NCI-H1048 (cell line): Measurements from ENCODE around the gene OR8B2.
"Not testable (repeated sequence)": the region's sequence is repeated elsewhere in the genome, so short reads cannot be mapped to it uniquely, and the experiment has no call there.

Experiments used
- DNase-seq: peaks from one replicate; lab custom pipeline; 2025; lab: John Stamatoyannopoulos, UW

Gene OR8B2, protein sequence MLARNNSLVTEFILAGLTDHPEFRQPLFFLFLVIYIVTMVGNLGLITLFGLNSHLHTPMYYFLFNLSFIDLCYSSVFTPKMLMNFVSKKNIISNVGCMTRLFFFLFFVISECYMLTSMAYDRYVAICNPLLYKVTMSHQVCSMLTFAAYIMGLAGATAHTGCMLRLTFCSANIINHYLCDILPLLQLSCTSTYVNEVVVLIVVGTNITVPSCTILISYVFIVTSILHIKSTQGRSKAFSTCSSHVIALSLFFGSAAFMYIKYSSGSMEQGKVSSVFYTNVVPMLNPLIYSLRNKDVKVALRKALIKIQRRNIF

DNA sequence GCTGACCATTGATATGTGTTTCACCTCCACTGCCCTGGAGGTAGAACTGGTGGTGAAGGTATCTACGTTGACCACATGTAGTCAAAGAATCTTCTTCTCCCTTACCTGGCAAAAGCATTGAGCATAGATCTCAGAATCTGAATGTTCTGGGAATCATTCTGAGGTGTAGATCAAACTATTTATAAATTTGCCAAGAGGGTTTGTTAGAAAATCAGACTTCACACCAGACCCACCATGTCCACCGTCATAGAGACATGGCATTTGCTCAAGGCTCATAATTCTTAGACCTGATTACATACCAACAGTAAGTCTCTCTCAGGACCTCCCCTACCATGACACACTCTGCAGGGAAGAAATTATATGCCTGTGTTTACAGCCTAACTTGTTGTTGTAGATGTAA lies at the start of gene OR8B2:
OR8B2 (minus strand) TSS at position 101 of the 400 bp plus-strand sequence. CDS start 1,156 bp downstream, outside the sequence.
- DNase-seq = no peak

DNA sequence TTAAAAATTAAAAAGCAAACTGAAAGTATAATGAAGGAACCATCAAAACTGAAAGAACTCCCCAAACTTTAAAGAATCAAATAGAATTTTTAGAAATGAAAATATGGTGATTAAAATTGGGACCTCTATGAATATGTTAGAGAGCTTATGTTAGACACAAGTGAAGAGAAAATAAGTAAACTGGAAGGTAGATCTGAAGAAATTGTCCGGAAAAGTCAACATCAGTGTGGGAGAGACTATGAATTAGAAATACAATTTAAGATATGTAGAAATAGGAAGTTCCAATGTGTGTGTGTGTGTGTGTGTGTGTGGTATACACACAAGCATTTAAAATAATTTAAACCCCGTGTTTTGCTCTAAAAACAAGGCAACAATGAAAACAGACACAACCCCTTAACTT lies 45.3 kb upstream of the OR8B2 start:
- DNase-seq = no peak

DNA sequence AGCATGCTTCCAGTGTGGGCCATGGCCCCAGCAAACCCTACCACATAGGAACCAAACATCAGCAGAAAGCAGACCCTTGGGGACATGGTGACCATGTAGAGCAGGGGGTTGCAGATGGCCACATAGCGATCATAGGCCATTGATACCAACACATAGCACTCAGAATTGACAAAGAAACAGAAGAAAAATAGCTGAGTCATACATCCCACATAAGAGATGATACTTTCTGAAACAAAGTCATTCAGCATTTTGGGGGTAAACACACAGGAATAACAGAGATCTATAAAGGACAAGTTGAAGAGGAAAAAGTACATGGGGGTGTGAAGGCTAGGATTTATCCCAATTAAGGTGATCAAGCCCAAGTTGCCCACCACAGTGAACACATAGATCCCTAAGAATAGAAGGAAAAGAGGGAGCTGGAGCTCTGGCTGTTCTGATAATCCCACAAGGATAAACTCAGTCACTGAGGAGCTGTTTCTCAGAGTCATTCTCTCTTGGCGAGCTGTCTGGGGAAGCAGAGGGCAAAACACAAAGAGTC lies 40.2 kb upstream of the OR8B2 start, which contains the start of gene OR8B4:
OR8B4 (minus strand) TSS at position 488 of the 538 bp plus-strand sequence; CDS start at position 488, 0 bp downstream.
- no peak for DNase-seq

DNA sequence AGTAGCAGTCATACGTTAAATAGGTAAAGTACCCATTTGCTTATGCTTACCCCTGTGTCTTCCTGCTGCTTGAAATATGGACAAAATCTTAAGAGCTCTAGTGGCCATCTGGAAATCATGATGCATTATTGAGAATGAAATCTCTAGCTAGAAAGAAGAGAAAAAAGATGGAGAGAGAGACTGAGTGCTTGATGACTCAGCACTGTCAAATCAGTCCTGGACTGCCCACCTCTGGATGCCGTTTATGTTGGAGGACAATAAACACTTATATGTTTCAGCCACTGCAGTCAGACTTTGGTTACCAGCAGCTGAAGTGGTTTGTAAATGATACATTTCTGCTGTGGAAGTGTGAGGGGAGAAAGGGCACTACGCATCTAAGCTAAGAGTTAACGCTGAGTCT lies 36.7 kb upstream of the OR8B2 start:
- DNase-seq = no peak

DNA sequence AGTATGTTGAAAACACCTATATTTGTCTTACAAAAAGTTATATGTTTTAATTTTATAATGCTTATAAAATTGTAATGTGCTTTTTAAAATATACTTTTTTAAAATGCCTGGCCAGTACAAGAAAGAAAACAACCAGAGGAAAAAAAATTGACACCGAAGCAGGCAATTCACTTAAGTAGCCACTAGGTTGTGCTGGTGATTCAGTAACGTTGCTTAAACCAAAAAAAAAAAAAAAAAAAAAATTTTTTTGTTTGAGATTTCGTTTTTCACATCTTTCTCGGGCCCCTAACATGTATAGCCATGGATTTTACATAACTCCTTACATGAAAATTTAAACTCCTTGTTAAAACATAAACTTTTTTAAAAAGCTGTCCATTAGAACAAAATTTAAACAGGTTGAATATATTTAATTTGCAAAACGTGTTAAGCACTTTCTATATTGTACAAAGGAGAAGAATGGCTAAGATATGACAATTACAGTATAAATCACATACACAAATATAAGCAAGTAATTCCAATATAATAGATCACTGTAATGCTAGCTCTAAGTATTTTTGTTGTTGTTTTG lies 31.1 kb upstream of the OR8B2 start:
- DNase-seq = no peak

DNA sequence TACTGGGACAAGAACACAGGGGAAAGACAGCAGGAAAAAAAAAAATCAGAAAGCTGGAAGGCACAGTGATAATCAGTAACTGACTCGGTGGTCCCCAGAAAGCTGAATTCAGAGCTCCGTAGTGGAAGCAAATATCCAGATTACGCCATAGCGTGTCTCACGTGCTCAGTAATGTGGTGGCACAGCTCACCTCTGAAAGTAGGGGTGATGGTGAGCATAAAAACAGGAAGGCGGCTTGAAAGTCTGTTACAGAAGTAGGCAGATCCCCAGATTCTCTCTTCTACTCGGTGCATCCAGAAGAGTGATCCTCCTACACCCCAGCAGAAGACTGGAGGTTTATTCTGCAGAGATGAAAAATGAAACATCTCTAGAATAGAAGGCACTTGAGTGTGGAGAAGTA lies 25.6 kb upstream of the OR8B2 start:
- no peak for DNase-seq

DNA sequence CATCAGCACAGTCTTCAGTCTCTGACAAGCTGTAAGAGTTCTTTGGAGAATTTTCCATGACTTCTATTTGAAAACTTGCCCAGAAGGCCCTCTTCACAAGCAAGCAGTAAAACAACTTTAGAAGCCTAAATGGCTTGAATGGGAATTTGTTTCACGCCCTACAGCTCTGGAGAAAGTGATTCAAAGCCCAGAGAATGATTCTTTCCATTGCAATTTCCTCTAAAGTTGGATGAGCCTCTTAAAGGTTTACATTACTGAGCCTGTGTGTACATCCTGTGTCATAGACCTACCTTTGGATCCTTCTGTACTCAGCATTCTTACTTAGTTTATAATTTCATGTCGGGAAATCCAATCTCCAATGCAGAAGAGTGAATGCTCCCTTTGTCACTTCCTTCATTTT lies 21.3 kb upstream of the OR8B2 start:
- no peak for DNase-seq

DNA sequence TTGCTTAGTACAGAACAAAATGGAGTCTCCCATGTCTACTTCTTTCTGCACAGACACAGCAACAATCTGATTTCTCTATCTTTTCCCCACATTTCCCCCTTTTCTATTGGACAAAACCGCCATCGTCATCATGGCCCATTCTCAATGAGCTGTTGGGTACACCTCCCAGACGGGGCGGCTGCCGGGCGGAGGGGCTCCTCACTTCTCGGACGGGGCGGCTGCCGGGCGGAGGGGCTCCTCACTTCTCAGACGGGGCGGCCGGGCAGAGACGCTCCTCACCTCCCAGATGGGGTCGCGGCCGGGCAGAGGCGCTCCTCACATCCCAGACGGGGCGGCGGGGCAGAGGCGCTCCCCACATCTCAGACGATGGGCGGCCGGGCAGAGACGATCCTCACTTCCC lies 18.9 kb upstream of the OR8B2 start:
- not testable (repeated sequence) for DNase-seq

DNA sequence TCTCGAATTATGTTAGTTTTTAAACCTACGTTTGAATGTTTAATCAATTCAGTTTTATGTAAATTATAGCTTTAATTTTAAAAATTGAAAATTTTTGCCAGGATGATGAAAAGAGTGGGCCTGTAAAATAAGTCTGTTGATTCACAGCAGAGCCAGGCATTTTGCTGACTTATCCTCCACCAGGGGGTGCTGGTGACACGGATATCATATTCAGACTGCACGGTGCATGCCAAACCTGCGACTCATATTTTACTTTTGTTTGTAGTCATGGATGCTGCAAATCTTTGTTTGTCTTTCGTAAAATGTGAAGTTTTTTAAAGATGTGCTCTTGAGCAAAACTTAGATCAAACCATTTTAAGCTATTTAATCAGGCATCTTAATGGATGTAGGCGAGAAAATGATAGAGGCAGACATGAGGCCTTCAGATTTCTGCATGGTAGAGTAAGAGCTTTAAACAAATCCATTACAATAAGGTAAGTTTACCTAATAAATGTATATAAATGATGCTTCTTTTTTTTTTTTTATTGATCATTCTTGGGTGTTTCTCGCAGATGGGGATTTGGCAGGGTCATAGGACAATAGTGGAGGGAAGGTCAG lies 18.1 kb upstream of the OR8B2 start:
- no peak for DNase-seq

DNA sequence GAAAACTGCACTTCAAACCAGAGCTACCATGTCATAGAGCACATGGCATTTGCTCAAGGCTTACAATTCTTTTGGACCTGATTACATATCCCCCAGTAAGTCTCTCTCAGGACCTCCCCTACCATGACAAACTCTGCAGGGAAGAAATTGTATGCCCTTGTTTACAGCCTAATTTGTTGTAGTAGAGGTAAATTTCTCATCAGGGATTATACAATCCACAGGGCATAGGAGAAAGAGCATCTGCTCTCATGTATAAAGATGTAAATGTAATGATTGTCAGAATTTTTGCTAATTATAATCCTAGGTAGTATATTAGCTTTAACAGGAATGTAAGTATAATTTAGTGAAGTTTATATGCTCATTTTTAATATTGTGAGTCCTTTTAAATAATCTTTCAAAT lies 14.6 kb upstream of the OR8B2 start, which contains the start of gene OR8B3:
OR8B3 (minus strand) TSS at position 101 of the 400 bp plus-strand sequence. CDS start 1,673 bp downstream, outside the sequence.
- DNase-seq = no peak

DNA sequence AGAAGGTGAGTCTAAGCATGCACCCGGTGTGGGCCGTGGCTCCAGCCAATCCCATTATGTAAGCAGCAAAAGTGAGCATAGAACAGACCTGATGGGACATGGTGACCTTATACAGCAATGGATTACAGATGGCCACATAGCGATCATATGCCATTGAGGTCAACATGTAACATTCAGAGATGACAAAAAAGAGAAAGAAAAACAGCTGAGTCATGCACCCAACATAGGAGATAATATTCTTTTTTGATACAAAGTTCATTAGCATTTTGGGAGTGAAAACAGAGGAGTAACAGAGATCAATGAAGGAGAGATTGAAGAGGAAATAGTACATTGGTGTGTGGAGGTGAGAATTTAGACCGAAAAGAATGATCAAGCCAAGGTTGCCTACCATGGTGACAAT lies 12.5 kb upstream of the OR8B2 start:
- DNase-seq = not testable (repeated sequence)

DNA sequence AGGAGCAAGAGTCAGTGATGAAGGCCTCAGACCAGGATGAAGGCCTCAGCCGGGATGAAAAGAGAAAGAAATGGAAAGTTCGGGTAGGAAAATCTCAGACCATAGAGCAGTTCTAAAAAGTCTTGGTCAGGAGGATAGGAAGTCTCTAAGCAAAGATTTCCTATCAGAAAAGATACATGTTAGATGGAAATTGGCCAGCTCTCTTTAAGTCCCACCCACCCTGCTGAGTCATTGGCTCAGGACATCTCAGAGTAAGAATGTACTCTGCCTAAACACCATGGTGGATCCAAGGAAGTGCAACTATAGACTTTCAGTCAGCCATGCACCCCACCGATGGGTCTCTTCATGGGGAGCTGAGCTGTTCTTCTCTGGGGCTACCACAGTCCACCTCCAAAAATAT lies 10.1 kb upstream of the OR8B2 start:
- DNase-seq = no peak

DNA sequence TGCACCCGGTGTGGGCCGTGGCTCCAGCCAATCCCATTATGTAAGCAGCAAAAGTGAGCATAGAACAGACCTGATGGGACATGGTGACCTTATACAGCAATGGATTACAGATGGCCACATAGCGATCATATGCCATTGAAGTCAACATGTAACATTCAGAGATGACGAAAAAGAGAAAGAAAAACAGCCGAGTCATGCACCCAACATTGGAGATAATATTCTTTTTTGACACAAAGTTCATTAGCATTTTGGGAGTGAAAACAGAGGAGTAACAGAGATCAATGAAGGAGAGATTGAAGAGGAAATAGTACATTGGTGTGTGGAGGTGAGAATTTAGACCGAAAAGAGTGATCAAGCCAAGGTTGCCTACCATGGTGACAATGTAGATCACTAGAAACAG lies 1.4 kb downstream of the OR8B2 start:
- DNase-seq = not testable (repeated sequence)

DNA sequence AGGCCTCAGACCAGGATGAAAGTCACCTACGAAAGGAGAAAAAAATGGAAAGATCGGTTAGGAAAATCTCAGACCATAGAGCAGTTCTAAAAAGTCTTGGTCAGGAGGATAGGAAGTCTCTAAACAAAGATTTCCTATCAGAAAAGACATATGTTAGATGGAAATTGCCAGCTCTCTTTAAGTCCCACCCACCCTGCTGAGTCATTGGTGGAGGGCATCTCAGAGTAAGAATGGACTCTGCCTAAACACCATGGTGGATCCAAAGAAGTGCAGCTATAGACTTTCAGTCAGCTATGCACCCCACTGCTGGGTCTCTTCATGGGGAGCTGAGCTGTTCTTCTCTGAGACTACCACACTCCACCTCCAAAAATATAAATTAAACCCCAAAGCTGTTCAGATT lies 3.7 kb downstream of the OR8B2 start:
- no peak for DNase-seq

DNA sequence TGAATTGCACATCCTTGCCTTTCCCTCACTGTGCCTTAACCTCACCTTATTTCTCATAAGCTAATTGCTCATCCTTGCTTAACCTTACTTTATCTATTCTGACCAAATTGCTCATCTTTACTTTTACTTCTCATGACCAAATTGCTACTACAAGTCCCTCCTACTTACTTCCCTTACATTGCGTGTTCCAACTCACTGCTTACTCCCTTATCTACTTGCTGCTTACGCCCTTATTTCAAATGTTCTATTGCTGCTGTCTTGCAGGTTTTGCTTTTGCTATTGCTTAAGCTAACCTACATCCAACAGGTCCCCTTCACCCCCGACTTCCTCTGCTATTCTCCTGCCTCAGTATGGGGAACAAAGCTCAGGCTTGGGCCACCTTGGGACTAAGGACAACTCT lies 8.0 kb downstream of the OR8B2 start:
- no peak for DNase-seq

DNA sequence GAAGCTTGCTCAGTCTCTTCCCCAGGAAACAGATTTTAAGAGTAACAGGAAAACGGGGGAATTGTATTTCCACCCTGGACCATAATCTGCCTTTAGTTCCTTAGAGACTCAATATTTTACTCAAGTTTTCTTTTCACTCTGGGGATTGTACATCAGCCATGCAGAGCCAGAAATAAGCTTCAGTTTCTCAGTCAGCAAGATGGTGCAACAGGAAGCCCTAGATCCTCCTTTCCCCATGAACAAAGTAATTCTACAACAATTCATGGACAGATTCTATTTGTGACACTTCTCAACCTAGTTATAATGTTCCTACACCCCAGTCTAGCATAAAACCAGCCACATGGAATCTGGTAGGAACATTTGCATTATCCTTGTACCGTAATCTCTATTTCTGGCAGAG lies 24.7 kb downstream of the OR8B2 start:
- no peak for DNase-seq

DNA sequence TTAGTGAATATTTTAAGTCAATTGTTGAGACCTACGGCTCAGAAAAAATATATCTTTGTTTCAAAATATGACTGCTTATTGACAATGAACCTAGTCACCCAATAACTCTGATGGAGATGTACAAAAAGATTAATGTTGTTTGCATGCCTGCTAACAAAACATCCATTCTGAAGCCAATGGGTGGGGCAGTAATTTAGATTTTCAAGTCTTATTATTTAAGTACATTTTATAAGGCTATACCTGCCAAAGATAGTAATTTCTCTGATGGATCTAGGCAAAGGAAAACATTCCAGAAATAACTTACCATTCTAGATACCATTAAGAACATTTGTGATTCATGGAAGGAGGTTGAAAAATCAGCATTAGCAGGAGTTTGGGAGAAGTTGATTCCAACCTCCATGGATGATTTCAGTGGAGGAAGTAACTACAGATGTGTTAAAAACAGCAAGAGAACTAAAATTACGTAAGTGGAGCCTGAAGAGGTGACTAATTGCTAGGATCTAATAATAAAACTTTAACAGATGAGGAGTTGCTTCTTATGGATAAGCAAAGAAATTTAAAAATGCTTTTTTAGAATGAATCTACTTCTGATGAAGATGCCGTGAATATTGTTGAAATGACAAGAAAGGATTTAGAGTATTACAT lies 37.9 kb downstream of the OR8B2 start:
- DNase-seq = no peak

DNA sequence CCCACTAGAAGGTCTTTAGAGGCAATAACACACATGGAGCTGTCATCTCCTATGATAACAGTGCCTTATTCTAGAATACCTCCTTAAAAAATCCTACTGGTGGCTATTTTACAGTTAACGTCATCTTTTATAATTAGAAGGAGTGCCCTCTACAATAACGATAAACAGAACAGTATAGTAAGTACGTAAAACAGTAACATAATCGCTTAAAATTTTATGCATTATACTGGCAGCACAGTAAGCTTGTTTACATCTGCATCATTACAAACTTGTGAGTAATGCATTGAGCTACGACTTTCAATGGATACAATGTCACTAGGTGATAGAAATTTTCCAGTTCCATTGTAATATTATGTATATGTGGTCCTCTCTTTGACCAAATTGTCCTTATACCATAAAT lies 40.0 kb downstream of the OR8B2 start:
- DNase-seq = no peak

DNA sequence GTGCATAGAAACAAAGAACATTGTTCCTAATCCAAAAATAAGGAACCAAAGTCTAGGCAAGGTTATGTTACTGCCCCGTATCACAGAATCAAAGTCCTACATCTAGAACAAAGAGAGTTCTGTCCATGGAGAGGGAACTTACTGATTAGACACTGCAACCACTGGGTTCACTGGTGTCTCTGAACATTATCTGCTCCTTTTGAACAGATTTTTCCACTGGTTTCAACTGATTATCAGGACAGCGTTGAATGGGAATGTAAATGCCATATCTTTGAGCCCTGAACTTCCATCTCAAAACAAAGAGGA lies 44.2 kb downstream of the OR8B2 start:
- no peak for DNase-seq

DNA sequence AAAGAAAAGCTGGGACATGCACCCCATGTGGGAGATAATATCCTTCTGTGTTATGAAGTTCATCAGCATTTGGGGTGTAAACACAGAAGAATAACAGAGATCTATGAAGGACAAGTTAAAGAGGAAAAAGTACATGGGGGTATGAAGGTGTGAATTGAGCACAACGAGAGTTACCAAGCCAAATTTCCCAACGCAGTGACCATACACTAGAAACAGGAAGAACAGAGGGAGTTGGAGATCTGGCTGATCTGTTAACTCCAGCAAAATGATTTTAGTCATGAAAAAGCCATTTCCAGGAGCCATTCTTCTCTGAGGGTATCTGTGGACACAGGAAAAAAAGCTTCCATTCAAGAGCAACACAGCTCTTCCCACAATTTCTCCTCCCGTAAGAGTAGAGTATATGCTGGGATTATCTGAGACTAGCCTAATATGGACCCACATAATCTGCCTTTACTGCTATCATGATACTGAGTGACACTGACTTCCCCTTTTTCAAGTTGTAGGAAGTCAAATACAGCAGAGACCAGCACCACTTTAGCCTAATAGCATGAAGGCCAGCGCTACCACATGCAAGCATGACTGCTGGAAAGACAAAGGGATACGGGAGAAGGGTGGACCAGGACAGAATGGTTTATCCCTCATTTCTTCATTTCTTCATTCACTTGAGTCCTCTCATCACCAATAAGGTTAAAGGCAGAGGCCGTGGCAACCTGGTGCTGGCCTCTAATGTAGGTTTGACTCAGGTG lies 44.7 kb downstream of the OR8B2 start:
- no peak for DNase-seq
